ENCODE data around the gene C2CD2L.
A peak's percentile ranks its signal among the peaks of the same experiment; 100 is the strongest.
"Not testable (repeated sequence)": the region's sequence is repeated elsewhere in the genome, so short reads cannot be mapped to it uniquely, and the experiment has no call there.

Gene C2CD2L

GRCh38 chr11:119106564-119107537, at the start of gene C2CD2L:
C2CD2L (plus strand) TSS chr11:119107344; CDS start chr11:119107742, 398 bp downstream.
- peak; percentile 90 for DNase-seq

- not testable (repeated sequence) for DNase-seq
Observed at GRCh38 chr11:119059128-119059527, 48.0 kb upstream of the C2CD2L start.

- no peak for DNase-seq
Observed at GRCh38 chr11:119061256-119061655, 45.9 kb upstream of the C2CD2L start.

- peak; percentile 38 for DNase-seq
Observed at GRCh38 chr11:119062779-119063178, 44.4 kb upstream of the C2CD2L start.

GRCh38 chr11:119065369-119065768, 41.8 kb upstream of the C2CD2L start:
- peak; percentile 31 for DNase-seq

- peak; percentile 95 for DNase-seq
Observed at GRCh38 chr11:119067371-119068222, 39.5 kb upstream of the C2CD2L start, which contains the start of gene VPS11. VPS11 (plus strand) TSS chr11:119067818; CDS start chr11:119067824, 6 bp downstream.

GRCh38 chr11:119077839-119078238, 29.3 kb upstream of the C2CD2L start:
- DNase-seq = no peak

- DNase-seq = no peak
Observed at GRCh38 chr11:119078675-119079420, 28.3 kb upstream of the C2CD2L start.

- DNase-seq = no peak
Observed at GRCh38 chr11:119081682-119082260, 25.4 kb upstream of the C2CD2L start.

- DNase-seq = peak; percentile 94
Observed at GRCh38 chr11:119084663-119085436, 22.3 kb upstream of the C2CD2L start, which contains the start of gene HMBS. HMBS (plus strand) TSS chr11:119084881; CDS start chr11:119085034, 153 bp downstream.

GRCh38 chr11:119085437-119085847, 21.7 kb upstream of the C2CD2L start:
- DNase-seq = no peak

- no peak for DNase-seq
Observed at GRCh38 chr11:119087123-119087522, 20.0 kb upstream of the C2CD2L start.

GRCh38 chr11:119087747-119088241, 19.4 kb upstream of the C2CD2L start:
- DNase-seq = no peak

- no peak for DNase-seq
Observed at GRCh38 chr11:119088406-119088805, 18.7 kb upstream of the C2CD2L start.

- no peak for DNase-seq
Observed at GRCh38 chr11:119089319-119089718, 17.8 kb upstream of the C2CD2L start.

GRCh38 chr11:119091178-119091577, 16.0 kb upstream of the C2CD2L start:
- peak; percentile 18 for DNase-seq

- DNase-seq = no peak
Observed at GRCh38 chr11:119091966-119092879, 14.9 kb upstream of the C2CD2L start.

GRCh38 chr11:119092880-119093842, 14.0 kb upstream of the C2CD2L start:
- no peak for DNase-seq
